GM19099 (cell line): ENCODE measurements around the gene RGS16.
A peak's percentile ranks its signal among the peaks of the same experiment; 100 is the strongest.

Experiments
- POLR2A ChIP-seq: IDR thresholded peaks from 3 replicates; pipeline ENCODE4 v1.6.1; 2011; ENCODE audit warnings: low read depth; ENCODE audit not compliant: insufficient read length; ENCODE audit errors: extremely low read depth

Gene RGS16, protein sequence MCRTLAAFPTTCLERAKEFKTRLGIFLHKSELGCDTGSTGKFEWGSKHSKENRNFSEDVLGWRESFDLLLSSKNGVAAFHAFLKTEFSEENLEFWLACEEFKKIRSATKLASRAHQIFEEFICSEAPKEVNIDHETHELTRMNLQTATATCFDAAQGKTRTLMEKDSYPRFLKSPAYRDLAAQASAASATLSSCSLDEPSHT

DNA sequence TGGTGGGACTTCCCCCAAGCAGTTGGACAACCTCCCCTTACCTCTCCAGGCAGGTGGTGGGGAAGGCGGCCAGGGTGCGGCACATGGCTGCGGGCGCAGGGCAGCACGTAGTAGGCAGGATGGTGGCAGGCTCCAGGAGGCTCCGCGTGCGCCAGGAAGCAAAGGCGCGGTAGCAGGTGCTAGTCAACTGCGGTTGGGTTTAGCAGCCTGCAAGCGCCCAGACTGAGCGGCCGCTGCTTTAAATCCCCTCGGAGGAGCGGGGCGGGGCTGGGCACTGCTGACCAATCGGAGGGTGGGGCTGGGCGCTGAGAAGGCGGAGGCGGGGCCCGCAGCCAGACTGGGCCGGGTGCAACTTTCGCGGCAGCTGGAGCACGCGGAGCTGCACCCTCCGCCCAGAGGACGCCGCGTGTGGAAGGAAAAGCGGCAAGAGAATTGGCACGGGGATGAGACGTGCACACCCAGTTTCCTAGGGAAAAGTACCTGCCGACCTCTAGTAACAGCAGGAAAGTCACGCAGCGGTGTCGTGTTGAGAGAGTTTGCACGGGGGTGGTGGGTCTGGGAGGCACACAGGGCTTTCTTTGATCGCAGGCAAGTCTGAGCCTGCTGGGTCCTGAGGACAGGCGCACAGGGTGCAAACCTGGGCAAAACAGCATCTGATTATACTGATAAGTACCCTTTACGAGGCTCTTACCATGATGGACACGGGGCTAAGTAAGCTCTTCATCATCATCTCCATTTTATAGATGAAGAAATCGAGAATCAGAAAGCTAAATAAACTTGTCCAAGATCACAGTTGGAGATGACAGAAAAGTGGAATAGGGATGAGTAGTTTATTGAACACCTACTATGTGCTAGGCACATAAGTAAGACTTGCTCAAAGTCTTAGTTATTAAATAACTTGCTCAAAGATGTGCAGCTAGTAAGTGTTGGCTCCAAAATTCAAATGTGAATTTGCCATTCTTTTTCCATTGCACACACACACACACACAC, at the start of gene RGS16:
TSS of gene RGS16 (minus strand) at position 215 of the 990 bp plus-strand sequence. CDS start at position 85, 130 bp downstream.
- peak; percentile 99 for TF ChIP-seq POLR2A

DNA sequence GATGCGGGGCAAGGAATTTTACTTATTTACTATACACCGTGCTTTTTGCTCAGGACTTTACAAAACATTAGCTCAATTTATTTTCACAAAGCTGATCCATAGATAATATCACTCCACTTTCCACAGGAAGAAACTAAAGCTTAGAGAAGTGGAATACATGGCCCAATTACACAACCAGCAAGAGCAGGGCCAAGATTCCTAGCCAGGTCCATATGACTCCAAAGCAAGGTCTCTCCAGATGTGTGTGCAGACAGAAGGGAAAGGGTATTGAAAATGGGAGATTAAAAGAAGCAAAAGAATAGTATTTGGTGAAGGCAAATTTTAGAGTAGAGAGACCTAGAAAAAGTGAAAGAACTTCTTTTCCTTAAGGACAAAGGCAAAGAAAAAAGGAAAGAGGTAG, 49.8 kb upstream of the RGS16 start:
- TF ChIP-seq POLR2A, result no peak

DNA sequence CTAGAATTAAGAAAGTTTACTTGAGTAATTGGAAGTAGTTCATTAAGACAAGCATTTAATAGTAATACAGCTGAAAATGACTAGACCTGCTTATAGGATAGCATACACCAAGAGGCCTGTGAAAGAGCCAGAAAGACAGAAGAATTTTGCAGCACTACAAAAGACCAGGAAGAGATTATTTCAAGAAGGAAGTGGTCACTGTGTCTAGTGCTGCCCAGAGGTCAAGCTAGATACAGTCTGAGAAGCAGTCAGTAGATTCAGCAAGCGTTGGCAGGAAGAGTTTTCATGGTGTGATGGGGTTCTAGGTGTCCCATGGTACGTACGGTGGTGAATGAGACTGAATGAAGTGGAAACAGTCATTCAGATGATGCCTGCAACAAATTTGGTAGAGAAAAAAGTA, 48.7 kb upstream of the RGS16 start:
- TF ChIP-seq POLR2A, result no peak

DNA sequence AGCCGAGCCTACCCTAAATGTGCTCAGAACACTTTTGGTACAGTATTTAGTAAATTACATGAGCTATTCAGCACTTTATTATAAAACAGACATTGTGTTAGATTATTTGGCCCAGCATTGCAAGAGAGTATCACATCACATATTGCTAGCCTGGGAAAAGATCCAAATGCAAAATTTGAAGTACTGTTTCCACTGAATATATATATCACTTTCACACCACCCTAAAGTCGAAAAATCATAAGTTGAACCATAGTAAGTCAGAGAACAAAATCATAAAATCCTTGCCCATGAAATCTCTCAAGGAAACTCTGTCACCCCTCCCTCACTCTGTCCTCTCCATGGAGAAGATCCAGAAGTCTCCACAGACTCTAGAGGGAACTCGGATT, 47.1 kb upstream of the RGS16 start:
- TF ChIP-seq POLR2A, result no peak

DNA sequence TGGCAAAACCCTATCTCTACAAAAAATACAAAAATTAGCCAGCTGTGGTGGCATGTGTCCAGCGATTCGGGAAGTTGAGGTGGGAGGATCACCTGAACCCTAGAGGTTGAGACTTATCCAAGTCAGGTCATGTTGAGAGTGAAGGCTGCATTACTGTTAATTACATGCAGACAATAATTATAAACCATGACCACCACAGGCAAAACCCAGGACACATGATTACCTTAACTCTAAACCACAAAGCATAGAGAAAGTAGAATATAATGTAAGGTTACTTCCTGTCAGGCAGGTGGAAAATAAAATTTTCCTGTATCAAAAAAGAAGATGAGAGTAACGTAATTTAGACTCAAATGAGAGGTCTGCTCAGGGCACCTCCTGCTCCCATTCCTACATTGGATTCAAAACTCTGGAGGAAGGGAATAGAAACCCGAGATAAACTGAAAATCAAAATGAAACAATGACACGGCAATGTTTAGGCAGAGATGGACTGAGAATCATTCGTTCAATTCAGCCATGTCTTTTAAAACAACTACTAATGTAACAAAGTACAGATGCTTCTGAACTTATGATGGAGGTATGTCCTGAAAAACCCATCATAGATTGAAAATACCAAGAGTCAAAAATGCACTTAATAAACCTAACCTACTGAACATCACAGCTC, 46.6 kb upstream of the RGS16 start:
- TF ChIP-seq POLR2A, result no peak

DNA sequence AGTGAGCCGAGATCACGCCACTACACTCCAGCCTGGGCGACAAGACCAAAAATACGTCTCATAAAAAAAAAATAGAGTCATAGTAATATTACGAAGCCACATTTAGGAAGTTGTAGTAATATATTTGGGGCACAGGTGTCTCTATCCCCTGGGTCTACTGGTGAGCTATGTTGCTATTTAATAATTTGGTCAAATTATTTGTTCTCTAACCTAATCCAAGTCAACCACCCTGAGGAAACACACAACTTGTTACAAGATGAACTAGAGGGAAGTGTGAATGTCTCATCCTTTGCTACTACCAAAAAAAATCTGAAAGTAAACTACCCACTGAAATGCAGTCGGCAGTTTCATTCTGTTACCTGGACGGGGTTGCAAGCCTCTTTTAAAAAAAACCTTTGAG, 44.9 kb upstream of the RGS16 start:
- no peak for TF ChIP-seq POLR2A

DNA sequence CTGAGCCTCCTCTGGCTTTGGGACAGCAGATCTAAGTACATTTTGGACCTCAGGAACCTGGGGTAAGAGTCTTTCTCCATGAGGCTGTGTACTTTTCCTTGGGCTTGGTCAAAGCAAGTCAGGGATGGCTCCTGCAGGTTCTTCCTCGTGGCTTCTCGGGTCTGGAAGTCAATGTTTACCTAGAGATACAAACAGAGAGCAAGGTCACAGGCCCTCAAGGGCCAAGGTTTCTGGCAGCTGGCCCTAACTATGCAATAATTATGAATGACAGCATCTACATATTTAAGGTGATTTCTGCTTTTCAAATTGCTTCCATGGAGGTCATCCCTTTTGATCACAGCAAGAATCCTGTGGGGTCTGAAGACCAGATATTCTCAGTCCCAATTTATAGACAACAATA, 42.5 kb upstream of the RGS16 start:
- TF ChIP-seq POLR2A, result no peak

DNA sequence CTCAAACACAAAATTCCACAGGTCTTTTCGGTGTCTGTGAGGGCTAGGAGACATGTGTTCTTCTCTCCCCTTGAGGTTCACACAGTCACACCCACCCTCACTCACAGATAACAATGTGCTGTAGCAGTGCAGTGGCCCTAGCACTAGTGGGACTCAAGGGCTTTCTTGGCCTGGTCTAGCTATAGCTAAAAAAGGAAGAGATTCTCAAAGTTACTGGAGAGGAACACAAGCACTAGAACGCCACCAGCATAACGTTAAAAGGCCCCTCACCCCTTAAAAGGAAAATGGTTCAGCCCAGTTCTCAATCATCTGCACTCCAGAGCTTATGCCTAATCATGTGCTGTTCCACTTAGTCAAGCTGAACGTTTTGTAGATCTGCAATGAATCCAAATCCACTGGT, 40.7 kb upstream of the RGS16 start:
- TF ChIP-seq POLR2A, result no peak

DNA sequence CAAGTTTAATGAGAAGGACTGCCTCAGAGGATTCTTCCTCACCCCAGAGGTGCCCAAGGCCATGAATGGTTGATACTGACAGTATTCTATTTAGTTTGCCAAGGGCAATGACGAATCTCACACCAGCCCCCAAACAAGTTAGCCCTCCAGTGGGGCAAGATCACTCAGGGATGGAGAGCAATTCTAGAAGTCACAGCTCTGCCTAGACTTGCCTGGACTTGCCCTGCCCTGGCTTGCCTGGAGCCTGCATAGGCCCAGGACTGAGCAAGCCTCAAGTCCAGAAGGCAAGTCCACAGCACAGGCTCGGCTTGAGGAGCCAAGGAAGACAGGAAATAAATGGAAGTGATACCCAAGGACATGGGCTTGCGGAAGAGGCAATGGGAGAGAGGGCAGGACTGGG, 39.5 kb upstream of the RGS16 start:
- TF ChIP-seq POLR2A, result no peak

DNA sequence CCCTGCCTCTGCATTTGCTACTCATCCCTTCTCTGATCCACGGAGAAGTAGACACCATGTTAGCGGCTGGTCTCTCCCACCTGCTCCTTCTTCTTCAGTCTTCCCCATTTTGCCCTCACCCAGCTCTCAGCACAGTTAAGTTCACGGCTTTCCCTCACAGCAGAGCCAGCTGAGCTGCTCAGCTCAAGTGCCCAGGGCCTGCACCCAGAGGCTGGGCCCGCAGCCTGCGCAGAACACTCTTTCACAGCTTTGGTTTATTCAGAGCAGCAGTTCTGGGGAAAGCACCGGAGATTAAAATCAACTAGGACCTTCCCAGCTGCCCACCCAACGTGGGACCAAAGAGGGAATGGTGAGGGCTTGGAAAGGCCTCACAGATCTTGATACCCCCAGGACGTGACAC, 38.3 kb upstream of the RGS16 start:
- no peak for TF ChIP-seq POLR2A

DNA sequence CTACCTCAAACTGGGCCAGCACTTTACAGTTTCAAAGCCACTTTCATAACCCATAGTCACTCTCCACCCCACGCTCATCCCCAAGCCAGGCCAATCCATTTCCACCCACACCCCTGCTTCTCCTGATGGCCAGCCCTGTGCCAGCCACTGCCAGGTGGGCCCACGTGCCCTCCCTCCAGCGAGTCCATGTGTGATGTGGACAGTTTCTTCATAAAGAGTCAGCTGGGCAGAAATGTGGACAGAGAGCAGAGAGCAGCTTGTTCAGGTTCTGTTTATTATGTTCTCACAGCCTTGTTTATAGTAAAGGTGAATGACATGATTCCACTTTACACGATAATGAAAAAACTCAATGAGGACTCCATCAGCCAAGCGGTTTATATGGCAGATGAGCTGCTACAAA, 37.4 kb upstream of the RGS16 start:
- no peak for TF ChIP-seq POLR2A

DNA sequence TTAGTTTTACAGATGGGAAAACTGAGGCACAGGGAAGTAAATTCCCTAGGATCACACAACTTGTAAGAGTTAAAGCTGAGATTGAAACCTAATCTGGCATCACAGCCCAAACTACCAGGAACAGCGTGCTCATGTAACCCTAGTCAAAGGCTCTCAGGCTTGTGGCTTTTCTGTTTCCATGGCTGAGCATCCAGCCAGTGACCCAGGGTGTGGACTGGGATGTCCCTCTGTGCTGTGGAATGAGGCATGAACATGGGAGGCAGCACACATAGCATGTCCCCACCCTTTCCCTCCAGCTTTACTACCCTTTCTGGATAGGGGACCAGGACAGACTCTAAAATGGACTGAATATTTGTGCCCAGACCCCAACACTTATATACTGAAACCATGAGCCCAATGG, 35.1 kb upstream of the RGS16 start:
- TF ChIP-seq POLR2A, result no peak

DNA sequence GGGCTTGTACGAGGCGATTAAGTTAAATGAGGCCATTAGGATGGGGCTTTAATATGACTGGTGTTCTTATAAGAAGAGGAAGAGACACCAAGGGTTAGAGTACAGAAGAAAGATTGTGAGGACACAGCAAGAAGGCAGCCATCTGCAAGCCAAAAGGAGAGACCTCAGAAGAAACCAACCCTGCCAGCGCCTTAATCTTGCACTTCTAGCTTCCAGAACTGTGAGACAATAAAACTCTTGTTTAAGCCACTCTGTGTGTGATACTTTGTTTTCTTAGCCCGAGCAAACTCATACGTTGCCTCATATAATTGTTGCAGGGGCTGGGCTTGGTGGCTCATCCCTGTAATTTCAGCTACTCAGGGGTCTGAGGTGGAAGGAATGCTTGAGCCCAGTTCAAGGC, 33.6 kb upstream of the RGS16 start:
- no peak for TF ChIP-seq POLR2A

DNA sequence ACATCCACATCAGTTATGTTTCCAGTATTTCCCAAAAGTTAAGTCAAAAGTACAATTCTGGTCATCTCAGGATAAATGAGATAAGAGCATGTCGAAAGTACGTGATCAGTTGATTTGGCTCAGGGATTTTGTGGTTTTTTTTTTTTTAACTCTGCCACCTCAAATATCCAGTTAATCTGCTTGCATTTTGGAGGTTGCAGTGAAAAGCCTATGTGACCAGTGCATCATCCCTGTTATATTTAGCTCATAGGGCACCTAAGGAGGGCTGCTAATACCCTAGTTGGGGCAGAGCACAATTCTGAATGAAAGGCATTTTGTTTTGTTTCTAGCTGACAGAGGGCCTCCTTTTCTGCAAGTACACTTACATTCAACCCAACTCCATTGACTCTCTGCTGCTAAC, 31.7 kb upstream of the RGS16 start:
- TF ChIP-seq POLR2A, result no peak

DNA sequence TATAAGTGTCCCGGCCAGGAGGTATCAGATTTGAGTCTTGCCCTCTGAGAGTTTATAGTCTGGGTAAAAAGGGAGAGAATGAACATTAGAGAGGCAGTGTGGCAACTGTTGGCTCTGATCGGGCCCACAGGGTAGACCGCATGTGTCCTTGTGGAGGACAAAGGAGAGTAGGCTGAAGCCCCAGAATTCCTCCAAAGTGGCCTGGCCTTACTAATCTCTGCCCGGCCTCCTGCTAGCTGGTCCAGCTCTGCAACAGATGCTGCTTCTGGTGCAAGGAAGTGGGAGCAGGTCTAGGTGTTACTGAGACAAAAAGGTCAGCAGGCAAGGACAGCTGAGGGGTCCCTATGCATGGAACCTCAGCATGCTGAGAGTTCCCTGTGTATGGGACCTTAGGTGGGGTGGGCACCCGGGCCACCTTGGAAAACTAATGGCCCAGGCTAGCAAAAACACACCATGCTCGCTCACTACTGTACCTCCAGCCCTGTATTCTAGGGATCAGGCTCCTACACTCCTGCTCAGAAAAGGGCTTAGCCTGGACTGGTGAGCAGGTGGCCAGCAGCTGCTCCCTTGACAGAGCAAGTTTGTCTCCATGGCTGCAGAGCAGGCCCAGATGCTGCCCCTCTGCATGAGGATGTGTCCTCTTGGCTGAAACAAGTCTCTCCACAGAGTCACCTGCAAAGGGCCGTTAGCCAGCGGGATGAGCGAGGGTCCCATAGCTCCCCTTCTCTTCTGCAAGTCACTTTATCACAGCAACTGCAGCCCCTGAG, 30.3 kb upstream of the RGS16 start:
- no peak for TF ChIP-seq POLR2A

DNA sequence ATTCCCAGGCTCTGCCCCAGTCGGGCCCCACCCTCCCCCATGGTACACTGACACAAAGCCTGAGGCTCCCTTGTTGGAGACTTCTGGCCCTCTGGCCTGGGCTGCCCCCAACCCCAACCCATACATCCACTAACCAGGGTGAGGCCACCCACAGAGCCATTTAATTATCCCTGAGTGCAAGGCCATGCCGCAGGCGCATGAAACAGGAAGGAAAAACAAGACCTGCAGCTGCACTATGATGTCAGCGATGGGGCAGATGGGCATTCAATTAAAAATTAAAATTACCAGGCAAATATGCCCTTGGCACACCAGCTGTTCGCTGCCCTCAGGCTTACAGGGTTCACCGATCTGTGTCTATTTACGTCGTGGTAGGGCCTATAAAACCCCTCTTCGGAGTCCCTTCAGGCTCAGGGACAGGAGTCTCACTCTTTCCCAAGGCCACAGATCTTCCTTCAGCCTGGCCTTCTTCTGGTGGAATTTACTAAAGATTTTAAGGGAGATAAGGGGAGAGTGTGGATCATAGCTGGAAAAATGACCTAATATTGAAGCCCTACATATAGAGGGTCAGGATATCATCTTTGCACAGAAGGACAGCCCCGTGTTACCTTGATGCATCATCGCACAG, 29.6 kb upstream of the RGS16 start:
- no peak for TF ChIP-seq POLR2A
